Measurements from ENCODE around the gene CREB1. TPM values are rescaled to one million over a fixed set of nuclear protein-coding genes. Genes with fewer than 3 reads are reported as not detected.

The CREB1 gene
- total and polyA plus RNA-seq, 10 of the 15 experiments (the other 5 are each of a cell fraction or from before 2014, with no cell fraction given) = 13.4 to 76.9 (median 39.5) TPM

DNA sequence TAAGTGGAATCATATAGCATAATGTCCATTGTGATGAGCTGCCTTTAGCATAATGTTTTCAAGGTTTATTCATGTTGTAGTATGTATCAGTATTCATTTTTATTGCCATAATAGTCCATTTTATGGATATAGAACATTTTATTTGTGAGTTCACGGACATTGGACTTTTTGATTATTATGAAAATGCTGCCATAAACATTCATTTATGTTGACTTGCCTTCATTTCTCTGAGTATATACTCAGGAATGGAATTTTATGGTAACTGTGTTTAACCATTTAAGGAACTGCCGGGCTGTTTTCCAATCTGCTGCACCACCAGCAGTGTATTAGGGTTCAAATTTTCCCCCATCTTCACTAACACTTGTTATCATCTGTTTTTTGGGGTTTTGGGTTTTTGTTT is 12.2 kb downstream of the CREB1 start:
- ChIA-PET CTCF (interaction anchor here (1.0 to 1.5 kb wide), 2 partner anchors 9 to 80 kb away, joined by 3 read pairs; no protein-coding TSS in a partner anchor), POLR2A (interaction anchor here (1.0 kb wide), 1 partner anchor 9 kb away, joined by 3 read pairs; no protein-coding TSS in a partner anchor), SMC1A (ENCODE audit: uncharacterized antibody, unreplicated experiment) (interaction anchor here (1.3 to 3.0 kb wide), 4 partner anchors 8 to 24 kb away, joined by 3 to 13 read pairs (median 7); no protein-coding TSS in a partner anchor), RAD21 (ENCODE audit: unreplicated experiment) (no interaction called here)
- H4K20me1 ChIP-seq (ENCODE audit: control insufficient read depth, insufficient read depth) = no peaks in the 10 kb centered on the region
- H2AFZ ChIP-seq (ENCODE audit: control insufficient read depth, low read depth, low read length) = no peak overlapping the region
- no peaks in the 10 kb centered on the region for H3K27me3 ChIP-seq (replicated peaks in 1 of 2; ENCODE audit: control insufficient read depth in 2 of 2, insufficient read depth in 2 of 2, low read length in 1 of 2)
- no peak overlapping the region for H3K27ac ChIP-seq (ENCODE audit: control insufficient read depth, insufficient read depth)
- peaks cover 0 to 15% of the 10 kb centered on the region in 2 experiments; a peak in 1 of 4 replicates for H3K36me3 ChIP-seq (ENCODE audit: control insufficient read depth in 2 of 2, insufficient read depth in 2 of 2, low read length in 1 of 2)
- ATAC-seq (no peak), DNase-seq (ENCODE audit: low read depth, low spot score) (no peak), FAIRE-seq (no peak)
- in situ Hi-C loops (cut with MboI) (no loop called here), intact Hi-C loops (cut with micrococcal nuclease; ENCODE audit: unreplicated experiment) (no loop called here)
- H3K4me1 ChIP-seq (ENCODE audit: control insufficient read depth, insufficient read depth, low read length) = no peaks in the 10 kb centered on the region
- no TSS peak for BruUV-seq (replicated peaks)
- no peak overlapping the region for H3K4me2 ChIP-seq (ENCODE audit: control insufficient read depth, insufficient read depth)
- WGBS (ENCODE audit: insufficient coverage, insufficient replicate concordance, low lambda C conversion rate, missing lambda C conversion rate) = 100% methylated on average over 2 of the region's 2 CpGs
- no peak overlapping the region for H3K4me3 ChIP-seq
- H3K9me3 ChIP-seq (replicated peaks; ENCODE audit: control insufficient read depth, insufficient read depth, low read length) = no peaks in the 10 kb centered on the region
- peaks cover 76% of the 10 kb centered on the region for H3K79me2 ChIP-seq (ENCODE audit: control insufficient read depth, insufficient read depth, low read length)
- no peak overlapping the region for H3K9ac ChIP-seq (ENCODE audit: control insufficient read depth, insufficient read depth, low read length)
- TF ChIP-seq TCF12 (IDR thresholded peaks at IDR 0.05; ENCODE audit: low read depth, low read length) (no peak), HDAC2 (IDR thresholded peaks at IDR 0.05) (no peak), FOXM1 (IDR thresholded peaks at IDR 0.05; ENCODE audit: low read depth, low read length) (no peak), CHD4 (IDR thresholded peaks at IDR 0.05) (no peak), FOXK2 (IDR thresholded peaks at IDR 0.05) (no peak), MEF2A (IDR thresholded peaks at IDR 0.05; ENCODE audit: insufficient read depth, low read depth, low read length) (no peak), RAD51 (IDR thresholded peaks at IDR 0.05) (no peak)
- TF ChIP-seq, protein P1, sequence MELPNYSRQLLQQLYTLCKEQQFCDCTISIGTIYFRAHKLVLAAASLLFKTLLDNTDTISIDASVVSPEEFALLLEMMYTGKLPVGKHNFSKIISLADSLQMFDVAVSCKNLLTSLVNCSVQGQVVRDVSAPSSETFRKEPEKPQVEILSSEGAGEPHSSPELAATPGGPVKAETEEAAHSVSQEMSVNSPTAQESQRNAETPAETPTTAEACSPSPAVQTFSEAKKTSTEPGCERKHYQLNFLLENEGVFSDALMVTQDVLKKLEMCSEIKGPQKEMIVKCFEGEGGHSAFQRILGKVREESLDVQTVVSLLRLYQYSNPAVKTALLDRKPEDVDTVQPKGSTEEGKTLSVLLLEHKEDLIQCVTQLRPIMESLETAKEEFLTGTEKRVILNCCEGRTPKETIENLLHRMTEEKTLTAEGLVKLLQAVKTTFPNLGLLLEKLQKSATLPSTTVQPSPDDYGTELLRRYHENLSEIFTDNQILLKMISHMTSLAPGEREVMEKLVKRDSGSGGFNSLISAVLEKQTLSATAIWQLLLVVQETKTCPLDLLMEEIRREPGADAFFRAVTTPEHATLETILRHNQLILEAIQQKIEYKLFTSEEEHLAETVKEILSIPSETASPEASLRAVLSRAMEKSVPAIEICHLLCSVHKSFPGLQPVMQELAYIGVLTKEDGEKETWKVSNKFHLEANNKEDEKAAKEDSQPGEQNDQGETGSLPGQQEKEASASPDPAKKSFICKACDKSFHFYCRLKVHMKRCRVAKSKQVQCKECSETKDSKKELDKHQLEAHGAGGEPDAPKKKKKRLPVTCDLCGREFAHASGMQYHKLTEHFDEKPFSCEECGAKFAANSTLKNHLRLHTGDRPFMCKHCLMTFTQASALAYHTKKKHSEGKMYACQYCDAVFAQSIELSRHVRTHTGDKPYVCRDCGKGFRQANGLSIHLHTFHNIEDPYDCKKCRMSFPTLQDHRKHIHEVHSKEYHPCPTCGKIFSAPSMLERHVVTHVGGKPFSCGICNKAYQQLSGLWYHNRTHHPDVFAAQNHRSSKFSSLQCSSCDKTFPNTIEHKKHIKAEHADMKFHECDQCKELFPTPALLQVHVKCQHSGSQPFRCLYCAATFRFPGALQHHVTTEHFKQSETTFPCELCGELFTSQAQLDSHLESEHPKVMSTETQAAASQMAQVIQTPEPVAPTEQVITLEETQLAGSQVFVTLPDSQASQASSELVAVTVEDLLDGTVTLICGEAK (IDR thresholded peaks at IDR 0.05; ENCODE audit: borderline replicate concordance) = no peak
- TF ChIP-seq, protein P2, sequence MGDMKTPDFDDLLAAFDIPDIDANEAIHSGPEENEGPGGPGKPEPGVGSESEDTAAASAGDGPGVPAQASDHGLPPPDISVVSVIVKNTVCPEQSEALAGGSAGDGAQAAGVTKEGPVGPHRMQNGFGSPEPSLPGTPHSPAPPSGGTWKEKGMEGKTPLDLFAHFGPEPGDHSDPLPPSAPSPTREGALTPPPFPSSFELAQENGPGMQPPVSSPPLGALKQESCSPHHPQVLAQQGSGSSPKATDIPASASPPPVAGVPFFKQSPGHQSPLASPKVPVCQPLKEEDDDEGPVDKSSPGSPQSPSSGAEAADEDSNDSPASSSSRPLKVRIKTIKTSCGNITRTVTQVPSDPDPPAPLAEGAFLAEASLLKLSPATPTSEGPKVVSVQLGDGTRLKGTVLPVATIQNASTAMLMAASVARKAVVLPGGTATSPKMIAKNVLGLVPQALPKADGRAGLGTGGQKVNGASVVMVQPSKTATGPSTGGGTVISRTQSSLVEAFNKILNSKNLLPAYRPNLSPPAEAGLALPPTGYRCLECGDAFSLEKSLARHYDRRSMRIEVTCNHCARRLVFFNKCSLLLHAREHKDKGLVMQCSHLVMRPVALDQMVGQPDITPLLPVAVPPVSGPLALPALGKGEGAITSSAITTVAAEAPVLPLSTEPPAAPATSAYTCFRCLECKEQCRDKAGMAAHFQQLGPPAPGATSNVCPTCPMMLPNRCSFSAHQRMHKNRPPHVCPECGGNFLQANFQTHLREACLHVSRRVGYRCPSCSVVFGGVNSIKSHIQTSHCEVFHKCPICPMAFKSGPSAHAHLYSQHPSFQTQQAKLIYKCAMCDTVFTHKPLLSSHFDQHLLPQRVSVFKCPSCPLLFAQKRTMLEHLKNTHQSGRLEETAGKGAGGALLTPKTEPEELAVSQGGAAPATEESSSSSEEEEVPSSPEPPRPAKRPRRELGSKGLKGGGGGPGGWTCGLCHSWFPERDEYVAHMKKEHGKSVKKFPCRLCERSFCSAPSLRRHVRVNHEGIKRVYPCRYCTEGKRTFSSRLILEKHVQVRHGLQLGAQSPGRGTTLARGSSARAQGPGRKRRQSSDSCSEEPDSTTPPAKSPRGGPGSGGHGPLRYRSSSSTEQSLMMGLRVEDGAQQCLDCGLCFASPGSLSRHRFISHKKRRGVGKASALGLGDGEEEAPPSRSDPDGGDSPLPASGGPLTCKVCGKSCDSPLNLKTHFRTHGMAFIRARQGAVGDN (IDR thresholded peaks at IDR 0.05) = no peak
- TF ChIP-seq, protein P3, sequence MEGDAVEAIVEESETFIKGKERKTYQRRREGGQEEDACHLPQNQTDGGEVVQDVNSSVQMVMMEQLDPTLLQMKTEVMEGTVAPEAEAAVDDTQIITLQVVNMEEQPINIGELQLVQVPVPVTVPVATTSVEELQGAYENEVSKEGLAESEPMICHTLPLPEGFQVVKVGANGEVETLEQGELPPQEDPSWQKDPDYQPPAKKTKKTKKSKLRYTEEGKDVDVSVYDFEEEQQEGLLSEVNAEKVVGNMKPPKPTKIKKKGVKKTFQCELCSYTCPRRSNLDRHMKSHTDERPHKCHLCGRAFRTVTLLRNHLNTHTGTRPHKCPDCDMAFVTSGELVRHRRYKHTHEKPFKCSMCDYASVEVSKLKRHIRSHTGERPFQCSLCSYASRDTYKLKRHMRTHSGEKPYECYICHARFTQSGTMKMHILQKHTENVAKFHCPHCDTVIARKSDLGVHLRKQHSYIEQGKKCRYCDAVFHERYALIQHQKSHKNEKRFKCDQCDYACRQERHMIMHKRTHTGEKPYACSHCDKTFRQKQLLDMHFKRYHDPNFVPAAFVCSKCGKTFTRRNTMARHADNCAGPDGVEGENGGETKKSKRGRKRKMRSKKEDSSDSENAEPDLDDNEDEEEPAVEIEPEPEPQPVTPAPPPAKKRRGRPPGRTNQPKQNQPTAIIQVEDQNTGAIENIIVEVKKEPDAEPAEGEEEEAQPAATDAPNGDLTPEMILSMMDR (IDR thresholded peaks at IDR 0.05 in 2 of 3, conservative IDR thresholded peaks at IDR 0.05 in 1 of 3; ENCODE audit: control insufficient read depth in 2 of 3, extremely low read depth in 1 of 3, insufficient read depth in 1 of 3, low read depth in 3 of 3, low read length in 3 of 3) = no peak
- TF ChIP-seq, protein P4, sequence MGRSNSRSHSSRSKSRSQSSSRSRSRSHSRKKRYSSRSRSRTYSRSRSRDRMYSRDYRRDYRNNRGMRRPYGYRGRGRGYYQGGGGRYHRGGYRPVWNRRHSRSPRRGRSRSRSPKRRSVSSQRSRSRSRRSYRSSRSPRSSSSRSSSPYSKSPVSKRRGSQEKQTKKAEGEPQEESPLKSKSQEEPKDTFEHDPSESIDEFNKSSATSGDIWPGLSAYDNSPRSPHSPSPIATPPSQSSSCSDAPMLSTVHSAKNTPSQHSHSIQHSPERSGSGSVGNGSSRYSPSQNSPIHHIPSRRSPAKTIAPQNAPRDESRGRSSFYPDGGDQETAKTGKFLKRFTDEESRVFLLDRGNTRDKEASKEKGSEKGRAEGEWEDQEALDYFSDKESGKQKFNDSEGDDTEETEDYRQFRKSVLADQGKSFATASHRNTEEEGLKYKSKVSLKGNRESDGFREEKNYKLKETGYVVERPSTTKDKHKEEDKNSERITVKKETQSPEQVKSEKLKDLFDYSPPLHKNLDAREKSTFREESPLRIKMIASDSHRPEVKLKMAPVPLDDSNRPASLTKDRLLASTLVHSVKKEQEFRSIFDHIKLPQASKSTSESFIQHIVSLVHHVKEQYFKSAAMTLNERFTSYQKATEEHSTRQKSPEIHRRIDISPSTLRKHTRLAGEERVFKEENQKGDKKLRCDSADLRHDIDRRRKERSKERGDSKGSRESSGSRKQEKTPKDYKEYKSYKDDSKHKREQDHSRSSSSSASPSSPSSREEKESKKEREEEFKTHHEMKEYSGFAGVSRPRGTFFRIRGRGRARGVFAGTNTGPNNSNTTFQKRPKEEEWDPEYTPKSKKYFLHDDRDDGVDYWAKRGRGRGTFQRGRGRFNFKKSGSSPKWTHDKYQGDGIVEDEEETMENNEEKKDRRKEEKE (IDR thresholded peaks at IDR 0.05) = no peak
